K562 (cell line): ENCODE measurements around the gene PLXNB2. TPM values are rescaled to one million over a fixed set of nuclear protein-coding genes. Genes with fewer than 3 reads are reported as not detected.
A peak's percentile ranks its signal among the peaks of the same experiment; 100 is the strongest.

Source experiments
- ATAC-seq: fragments of 200-7000 bp; cut with Tn5 transposase; 3 replicates; pipeline ENCODE4 v1.9.1; 2020; ENCODE audit warnings: moderate library complexity
- BruUV-seq: library from RNA; stranded (reverse); fragments of 400-500 nt; replicated peaks from 2 replicates; lab custom pipeline; 2021; lab: Mats Ljungman, UMichigan
- CTCF ChIA-PET: fragments of 300-600 bp; formaldehyde crosslinking; extraction: SDS; loops from one replicate; lab custom pipeline; 2021; ENCODE audit warnings: low intra/inter-chr PET ratio; lab: Yijun Ruan, JAX
- POLR2A ChIA-PET: fragments of 300-600, 350-650 bp; sonication (Branson Sonifier 250); formaldehyde crosslinking; extraction: SDS; loops from one replicate; lab custom pipeline; 2021; ENCODE audit warnings: antibody characterized with exemption, inconsistent platforms; lab: Yijun Ruan, JAX
- DNase-seq, 4 experiments: peaks; one replicate each; pipeline versions ENCODE4 v3.0.0 to v3.0.0-alpha.2; 2011 to 2018; ENCODE audit warnings: low spot score in 3 of 4, mixed read lengths in 3 of 4; ENCODE audit errors: extremely low read depth in 1 of 4
- FAIRE-seq: peaks from 2 replicates; lab custom pipeline; 2011; peaks lifted over from hg19 to GRCh38; lab: Jason Lieb, UNC
- H2AFZ ChIP-seq: 2 replicates; pipeline ENCODE4 v1.6.0; 2011; ENCODE audit warnings: low read depth, low read length, control low read depth, inconsistent platforms
- H3K27ac ChIP-seq: fragments of 200-600 bp; 3 replicates; pipeline ENCODE4 v1.8.0; 2011; ENCODE audit warnings: low read depth, mild to moderate bottlenecking, control low read depth, inconsistent platforms, low read length, moderate library complexity, mixed read lengths; ENCODE audit errors: extremely low read depth
- H3K27me3 ChIP-seq, 2 experiments: fragments of 300-600 bp in 1 of 2; 2 replicates in 1 of 2; 3 replicates in 1 of 2; pipeline versions ENCODE4 v1.6.0 to v1.8.0; 2011; ENCODE audit warnings: inconsistent platforms in 2 of 2, low read length in 2 of 2, mild to moderate bottlenecking in 1 of 2, mixed read lengths in 1 of 2, moderate library complexity in 1 of 2; ENCODE audit not compliant: control insufficient read depth in 2 of 2, insufficient read depth in 2 of 2
- H3K36me3 ChIP-seq: fragments of 300-600 bp; 3 replicates; pipeline ENCODE4 v1.8.0; 2011; ENCODE audit warnings: mild to moderate bottlenecking, low read length, inconsistent platforms; ENCODE audit not compliant: control insufficient read depth, insufficient read depth
- H3K4me1 ChIP-seq, 2 experiments: fragments of 200-600 bp in 1 of 2; replicated peaks in 1 of 2; 2 replicates in 1 of 2; 3 replicates in 1 of 2; pipeline versions ENCODE4 v1.5.1 to v1.8.0; 2011; ENCODE audit warnings: inconsistent platforms in 2 of 2, low read length in 2 of 2, mild to moderate bottlenecking in 1 of 2, mixed read lengths in 1 of 2, moderate library complexity in 1 of 2; ENCODE audit not compliant: control insufficient read depth in 2 of 2, insufficient read depth in 2 of 2
- H3K4me2 ChIP-seq: 2 replicates; pipeline ENCODE4 v1.6.1; 2011; ENCODE audit warnings: low read length, control low read depth, inconsistent platforms, mixed read lengths; ENCODE audit not compliant: insufficient read depth
- H3K4me3 ChIP-seq: fragments of 200-600 bp; sonication (generic), shearing (Covaris generic); 2 replicates; pipeline ENCODE4 v1.5.1; 2016; ENCODE audit warnings: control low read depth, inconsistent platforms
- H3K79me2 ChIP-seq: fragments of 200-600 bp; 3 replicates; pipeline ENCODE4 v1.8.0; 2011; ENCODE audit warnings: low read length, inconsistent platforms; ENCODE audit not compliant: control insufficient read depth, insufficient read depth
- H3K9ac ChIP-seq, 2 experiments: 2 replicates each; pipeline versions ENCODE4 v1.6.0 to v1.6.1; 2011; ENCODE audit warnings: low read depth in 2 of 2, low read length in 2 of 2, control low read depth in 1 of 2, inconsistent platforms in 1 of 2, mild to moderate bottlenecking in 1 of 2, mixed read lengths in 1 of 2; ENCODE audit not compliant: insufficient read depth in 1 of 2
- H3K9me1 ChIP-seq: one replicate; pipeline ENCODE4 v1.6.0; 2011; ENCODE audit warnings: inconsistent platforms, mild to moderate bottlenecking, low read length, moderate library complexity; ENCODE audit not compliant: control insufficient read depth, insufficient read depth
- H3K9me3 ChIP-seq: replicated peaks from 2 replicates; pipeline ENCODE4 v1.5.1; 2011; ENCODE audit warnings: low read depth, low read length, inconsistent platforms; ENCODE audit not compliant: control insufficient read depth, insufficient read depth
- H4K20me1 ChIP-seq: replicated peaks from 2 replicates; pipeline ENCODE4 v1.6.1; 2011; ENCODE audit warnings: low read length, inconsistent platforms, mixed read lengths; ENCODE audit not compliant: control insufficient read depth, insufficient read depth
- CBX1 ChIP-seq: sonication (generic); IDR thresholded peaks from 2 replicates; pipeline ENCODE4 v1.6.1; 2016; ENCODE audit warnings: antibody characterized with exemption, low read depth, mild to moderate bottlenecking
- ESRRB ChIP-seq: fragments of 250-450 bp; sonication (Bioruptor Pico); IDR thresholded peaks from 2 replicates; pipeline ENCODE4 v1.5.0; 2020; ENCODE audit warnings: mild to moderate bottlenecking, moderate library complexity, borderline replicate concordance
- ETS1 ChIP-seq: conservative IDR thresholded peaks from 2 replicates; pipeline ENCODE4 v1.6.1; 2011; ENCODE audit warnings: low read depth, mild to moderate bottlenecking, low read length; ENCODE audit not compliant: control insufficient read depth
- JUNB ChIP-seq: fragments of 450-650 bp; formaldehyde crosslinking; conservative IDR thresholded peaks from 2 replicates; pipeline ENCODE4 v1.4.0; 2020; ENCODE audit warnings: mild to moderate bottlenecking
- MEF2D ChIP-seq: conservative IDR thresholded peaks from 2 replicates; pipeline ENCODE4 v1.6.1; 2016; ENCODE audit warnings: low read depth, missing genetic modification characterization, missing compliant biosample characterization
- PURB ChIP-seq: sonication (generic); formaldehyde crosslinking; IDR thresholded peaks from 2 replicates; pipeline ENCODE4 v1.9.0; 2021; ENCODE audit warnings: low read depth, mild to moderate bottlenecking, missing genetic modification reagents
- TBL1XR1 ChIP-seq, 2 experiments: IDR thresholded peaks; 2 replicates each; pipeline ENCODE4 v1.6.1; 2012; ENCODE audit warnings: improper control_type of control experiment in 2 of 2, low read length in 2 of 2, mild to moderate bottlenecking in 1 of 2
- ZNF280B ChIP-seq: fragments of 250-450 bp; sonication (Bioruptor Pico); IDR thresholded peaks from 2 replicates; pipeline ENCODE4 v1.5.1; 2021; ENCODE audit warnings: mild to moderate bottlenecking
- ZNF699 ChIP-seq: fragments of 250-450 bp; sonication (Bioruptor Pico); IDR thresholded peaks from 2 replicates; pipeline ENCODE4 v1.8.0; 2021; ENCODE audit warnings: mild to moderate bottlenecking, moderate library complexity; ENCODE audit not compliant: insufficient replicate concordance
- WGBS: fragments of 100-300 bp; shearing (Covaris generic); methylation state at CpG from one replicate; pipeline ENCODE4 v1.1.6; 2016; ENCODE audit warnings: low coverage, mixed read lengths; ENCODE audit not compliant: insufficient coverage; ENCODE audit errors: missing lambda C conversion rate; 5-methylcytosine and 5-hydroxymethylcytosine counted together
- in situ Hi-C: fragments of 300-500 bp; cut with MboI; formaldehyde crosslinking; loops from 4 replicates; pipeline ENCODE4 v1.15.0; 2018; ENCODE audit warnings: inconsistent platforms, mixed read lengths
- intact Hi-C: fragments of 100-400 bp; cut with micrococcal nuclease; formaldehyde crosslinking; loops from 2 replicates; pipeline ENCODE4 v1.14.2; 2022
- polyA plus RNA-seq, 8 experiments: library from polyadenylated mRNA; depleted of rRNA in 4 of 8; stranded (reverse) in 5 of 8; unstranded in 3 of 8; fragments of >200 nt; fragmentation: Nextera tagmentation in 2 of 8; fragmentation: Illumina TruSeq in 1 of 8; extraction: Ambion mirVana in 2 of 8; extraction: Trizol in 1 of 8; gene quantifications; 2 replicates each; pipeline versions ENCODE4 v1.2.1 to v1.2.3, GENCODE V29; 2011 to 2014; ENCODE audit warnings: inconsistent platforms in 1 of 8, missing spikeins in 1 of 8
- total RNA-seq, 7 experiments: library from RNA; depleted of rRNA in 6 of 7; stranded (reverse); fragments of >200 nt in 6 of 7; fragmentation: Illumina TruSeq in 2 of 7; extraction: Trizol in 2 of 7; gene quantifications; 2 replicates each; pipeline versions ENCODE4 v1.2.1 to v1.2.3, GENCODE V29; 2011 to 2021; ENCODE audit warnings: low replicate concordance in 1 of 7

Gene PLXNB2
- total and polyA plus RNA-seq, 9 of the 15 experiments (the other 6 are each of a cell fraction or from before 2014, with no cell fraction given) = 0.15 to 45.1 (median 13.6) TPM

GRCh38 chr22:50226063-50226874 is 81.2 kb downstream of the PLXNB2 start:
- H2AFZ ChIP-seq = no peak overlapping the region
- peak; percentile 36; the same call in 1 of the 3 replicates for ATAC-seq
- no peak for TF ChIP-seq ZNF280B (CRISPR knock-in tag)
- TF ChIP-seq ESRRB (CRISPR knock-in tag) = no peak
- TF ChIP-seq ETS1 = no peak
- no peak for TF ChIP-seq CBX1
- TF ChIP-seq ZNF699 (CRISPR knock-in tag) = no peak
- no peak for TF ChIP-seq MEF2D (tag)
- TF ChIP-seq PURB (CRISPR knock-in tag) = no peak
- no peak for TF ChIP-seq JUNB (CRISPR knock-in tag)
- TF ChIP-seq TBL1XR1 (IDR thresholded peaks at IDR 0.05; ENCODE audit: low read length in 2 of 2) = no peak
- TF ChIP-seq, all 486 proteins: peak for 0
- Histone ChIP-seq H4K20me1 (no peaks in the 10 kb centered on the region), H3K4me1 (peaks cover 0 to 12% of the 10 kb centered on the region in 2 experiments; a peak in 2 of 5 replicates), H3K9ac (no peak overlapping the region), H3K9me1 (no peaks in the 10 kb centered on the region), H3K79me2 (no peaks in the 10 kb centered on the region), H3K4me3 (no peak overlapping the region), H3K27me3 (no peaks in the 10 kb centered on the region), H3K36me3 (peaks cover 47% of the 10 kb centered on the region; the same call in 2 of the 3 replicates), H3K4me2 (no peak overlapping the region), H3K27ac (no peak overlapping the region), H3K9me3 (no peaks in the 10 kb centered on the region)
- in situ Hi-C loops = no loop called here
- POLR2A ChIA-PET = interaction anchor here (0.7 kb wide), 1 partner anchor 11 kb away, joined by 3 read pairs; no protein-coding TSS in a partner anchor
- FAIRE-seq = no peak
- 93% methylated on average over 10 of the region's 31 CpGs for WGBS
- CTCF ChIA-PET = interaction anchor here (0.5 kb wide), 1 partner anchor 16 kb away, joined by 4 read pairs; no protein-coding TSS in a partner anchor
- BruUV-seq = no TSS peak
- intact Hi-C loops = no loop called here
- DNase-seq = peak in 1 of 4 experiments; percentile 37
